Amygdala (tissue), 56 donors: ENCODE data around the gene CRYGN.
A peak's percentile ranks its signal among the peaks of the same experiment; 100 is the strongest.

Experiments
- DNase-seq, 56 donors: peaks; one replicate each; lab custom pipeline; 2025; lab: John Stamatoyannopoulos, UW

Gene CRYGN

GRCh38 chr7:151383638-151384351, 56.1 kb downstream of the CRYGN start:
- no peak for DNase-seq

DNA sequence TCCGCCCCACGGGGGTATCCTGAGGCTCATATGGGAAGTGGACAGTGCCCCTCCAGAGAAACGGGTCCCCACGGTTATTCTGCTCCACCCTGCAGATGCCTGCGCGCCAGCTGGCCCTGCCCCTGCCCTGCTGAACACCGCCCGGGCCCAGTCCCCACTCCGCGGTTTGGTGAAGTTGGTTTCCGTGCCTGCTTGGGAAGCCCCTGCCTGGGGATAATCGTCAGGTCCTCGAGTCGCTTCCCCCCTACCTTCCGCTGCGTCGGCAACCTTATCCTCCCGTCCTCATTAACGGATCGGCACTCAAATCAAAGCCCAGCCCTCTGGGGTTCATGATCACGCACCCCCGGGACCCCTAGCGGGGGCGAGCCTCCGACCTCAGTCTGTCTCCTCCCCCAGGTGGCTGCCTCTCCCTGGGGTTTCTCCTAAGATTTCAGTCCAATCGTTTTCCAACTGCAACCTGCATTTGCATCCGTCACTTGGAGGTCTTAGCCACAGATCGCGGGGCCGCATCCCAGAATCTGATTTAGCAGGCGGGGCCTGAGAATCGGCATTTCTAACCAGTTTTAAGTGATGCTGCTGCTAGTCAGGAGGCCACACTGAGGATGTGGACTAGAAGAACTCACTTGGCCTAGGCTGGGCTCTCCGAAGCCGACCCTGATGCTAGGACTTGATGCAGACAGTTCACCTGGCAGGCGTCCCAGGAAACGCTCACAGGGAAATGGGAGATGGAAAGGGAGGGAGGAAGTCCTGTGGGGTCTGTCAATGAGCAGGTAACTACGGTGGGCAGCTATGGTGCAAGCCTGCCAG, 57.7 kb downstream of the CRYGN start:
- no peak for DNase-seq

- DNase-seq = peak in 1 of 56 donors; percentile 27
Measured at GRCh38 chr7:151381348-151382078, 58.4 kb downstream of the CRYGN start.

- DNase-seq = peak in 1 of 56 donors; percentile 2
Measured at GRCh38 chr7:151381098-151381347, 58.9 kb downstream of the CRYGN start.

- DNase-seq = no peak
Measured at GRCh38 chr7:151380199-151381097, 59.5 kb downstream of the CRYGN start.

DNA sequence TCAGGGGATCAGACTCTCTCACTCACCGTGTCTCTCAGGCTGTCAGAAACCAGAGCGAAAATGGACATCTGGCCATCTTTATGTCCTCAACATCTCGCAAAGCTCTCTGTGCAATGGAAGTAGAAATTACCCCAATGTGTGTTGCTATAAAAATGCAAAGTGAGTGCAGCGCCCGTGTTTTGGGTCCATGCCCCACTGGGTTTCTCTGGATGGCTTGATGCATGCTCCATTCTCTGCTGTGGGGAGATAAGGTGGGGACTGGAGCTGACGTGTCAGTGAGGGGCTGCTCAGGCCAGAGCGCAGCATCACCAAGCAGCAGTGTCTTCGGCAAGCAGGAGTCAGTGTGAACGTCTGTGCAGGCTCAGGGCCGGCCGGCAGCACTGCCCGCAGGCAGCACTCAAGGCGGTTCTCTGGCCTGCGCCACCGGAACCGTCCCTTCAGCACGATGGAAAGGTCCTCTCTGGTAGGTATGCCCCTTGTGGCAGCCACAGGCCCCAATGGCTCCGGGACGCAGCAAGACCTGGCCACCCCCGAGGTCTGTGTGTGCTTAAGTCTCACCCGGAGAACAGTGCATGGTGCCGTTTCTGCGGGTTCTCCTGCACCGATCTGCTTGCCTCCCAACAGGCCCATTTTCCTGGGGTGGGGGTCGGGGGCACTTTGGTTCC, 60.3 kb downstream of the CRYGN start:
- no peak for DNase-seq

DNA sequence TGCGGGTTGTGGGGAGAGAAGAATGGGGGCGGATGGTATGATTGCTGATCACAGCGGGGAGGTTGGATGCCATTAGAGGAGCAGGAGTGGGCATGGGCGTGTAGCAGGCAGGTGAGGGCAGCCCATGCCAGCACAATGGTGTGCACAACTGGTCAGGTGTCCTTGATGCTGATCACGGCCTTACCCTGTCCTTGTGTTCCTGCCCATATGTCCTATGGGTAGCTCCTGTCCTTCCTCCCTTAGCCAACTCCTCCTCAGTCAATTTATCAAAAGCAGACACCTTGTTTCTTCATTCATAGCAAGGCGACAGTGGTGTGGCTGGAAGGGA, 60.8 kb downstream of the CRYGN start:
- DNase-seq = no peak
